Activated CD4-positive, alpha-beta memory T cell treated with anti-CD3 and anti-CD28 coated beads, Interleukin-2, amount 10 ng/mL, durations not matched to agents 7 days and 5 days (primary cell): ENCODE results near the gene MKI67. TPM values are rescaled to one million over a fixed set of nuclear protein-coding genes. Genes with fewer than 3 reads are reported as not detected.

Experiments
- CTCF ChIA-PET: fragments of 350-600 bp; sonication (Branson Sonifier 250); formaldehyde crosslinking; loops from one replicate; lab custom pipeline; 2021; ENCODE audit warnings: antibody characterized with exemption, inconsistent platforms; lab: Charles Lee
- POLR2A ChIA-PET: fragments of 350-600 bp; sonication (Branson Sonifier 250); formaldehyde crosslinking; loops from one replicate; lab custom pipeline; 2021; ENCODE audit warnings: antibody characterized with exemption; lab: Charles Lee
- DNase-seq: peaks from one replicate; pipeline ENCODE4 v3.0.0-alpha.2; 2020
- H3K27ac Mint-ChIP-seq: one replicate; pipeline ENCODE4 v1.8.0; 2021; ENCODE audit warnings: mild to moderate bottlenecking, mixed read lengths
- H3K27me3 Mint-ChIP-seq: one replicate; pipeline ENCODE4 v1.8.0; 2021; ENCODE audit warnings: mixed read lengths
- H3K36me3 Mint-ChIP-seq: one replicate; pipeline ENCODE4 v1.8.0; 2021; ENCODE audit warnings: low read depth, mixed read lengths
- H3K4me1 Mint-ChIP-seq: one replicate; pipeline ENCODE4 v1.8.0; 2021; ENCODE audit warnings: mixed read lengths
- H3K4me3 Mint-ChIP-seq: one replicate; pipeline ENCODE4 v1.8.0; 2021; ENCODE audit warnings: mild to moderate bottlenecking, mixed read lengths
- H3K9me3 Mint-ChIP-seq: one replicate; pipeline ENCODE4 v1.8.0; 2021; ENCODE audit warnings: mixed read lengths
- total RNA-seq, 2 experiments: library from RNA; stranded (reverse); gene quantifications; one replicate each; pipeline ENCODE4 v1.2.3, GENCODE V29; 2021

The MKI67 gene
- total RNA-seq, 2 experiments from 2014 or later = 253 to 272 TPM

- no peaks in the 10 kb centered on the region for H3K9me3 Mint-ChIP-seq
- POLR2A ChIA-PET = interaction anchor here (2.0 to 4.6 kb wide), 2 partner anchors 12 to 74 kb away, joined by 5 to 36 read pairs; partner anchors contain the start of gene MKI67
- no peak overlapping the region for H3K4me3 Mint-ChIP-seq
- no peak for DNase-seq
- H3K27me3 Mint-ChIP-seq = no peaks in the 10 kb centered on the region
- peaks cover 68% of the 10 kb centered on the region for H3K36me3 Mint-ChIP-seq
- peaks cover 54% of the 10 kb centered on the region for H3K4me1 Mint-ChIP-seq
- H3K27ac Mint-ChIP-seq = peak overlapping the region; percentile 4
- CTCF ChIA-PET = interaction anchor here (0.9 to 2.5 kb wide), 3 partner anchors 12 to 18 kb away, joined by 3 to 9 read pairs (median 4); no protein-coding TSS in a partner anchor
These were observed 74.7 kb downstream of the MKI67 start for GRCh38 chr10:128051548-128051947.

GRCh38 chr10:128050936-128051335, 75.3 kb downstream of the MKI67 start:
- H3K4me3 Mint-ChIP-seq = no peak overlapping the region
- peaks cover 59% of the 10 kb centered on the region for H3K4me1 Mint-ChIP-seq
- H3K27me3 Mint-ChIP-seq = no peaks in the 10 kb centered on the region
- no peaks in the 10 kb centered on the region for H3K9me3 Mint-ChIP-seq
- ChIA-PET CTCF (interaction anchor here (0.9 to 2.5 kb wide), 3 partner anchors 12 to 18 kb away, joined by 3 to 9 read pairs (median 4); no protein-coding TSS in a partner anchor), POLR2A (interaction anchor here (2.0 to 4.6 kb wide), 2 partner anchors 13 to 75 kb away, joined by 5 to 36 read pairs; partner anchors contain the start of gene MKI67)
- H3K27ac Mint-ChIP-seq = peak overlapping the region; percentile 54
- DNase-seq = no peak
- peaks cover 62% of the 10 kb centered on the region for H3K36me3 Mint-ChIP-seq

DNA sequence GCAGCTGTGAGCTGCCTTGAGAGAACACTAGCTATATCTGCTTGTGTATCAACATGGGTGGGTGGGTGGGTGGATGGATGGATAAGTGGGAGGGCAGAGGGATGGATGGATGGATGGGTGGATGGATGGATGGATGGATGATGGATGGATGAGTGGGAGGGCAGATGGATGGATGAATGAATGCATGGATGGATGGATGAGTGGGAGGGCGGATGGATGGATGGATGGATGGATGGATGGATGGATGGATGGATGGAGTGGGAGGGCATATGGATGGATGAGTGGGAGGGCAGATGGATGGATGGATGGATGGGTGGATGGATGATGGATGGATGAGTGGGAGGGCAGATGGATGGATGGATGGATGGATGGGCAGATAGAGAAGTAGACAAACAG, 76.1 kb downstream of the MKI67 start:
- CTCF ChIA-PET = interaction anchor here (1.5 kb wide), 1 partner anchor 15 kb away, joined by 3 read pairs; no protein-coding TSS in a partner anchor
- peaks cover 54% of the 10 kb centered on the region for H3K36me3 Mint-ChIP-seq
- no peaks in the 10 kb centered on the region for H3K27me3 Mint-ChIP-seq
- no peaks in the 10 kb centered on the region for H3K9me3 Mint-ChIP-seq
- peaks cover 63% of the 10 kb centered on the region for H3K4me1 Mint-ChIP-seq
- H3K4me3 Mint-ChIP-seq = no peak overlapping the region
- peak overlapping the region; percentile 54 for H3K27ac Mint-ChIP-seq
- POLR2A ChIA-PET = interaction anchor here (2.0 to 4.6 kb wide), 3 partner anchors 8 to 76 kb away, joined by 5 to 38 read pairs (median 36); partner anchors contain the start of gene MKI67
- no peak for DNase-seq

GRCh38 chr10:128049226-128050120, 76.8 kb downstream of the MKI67 start:
- Mint-ChIP-seq H3K4me1 (peaks cover 66% of the 10 kb centered on the region), H3K4me3 (peak overlapping the region; percentile 93), H3K36me3 (peaks cover 50% of the 10 kb centered on the region), H3K27ac (peak overlapping the region; percentile 100), H3K9me3 (no peaks in the 10 kb centered on the region), H3K27me3 (no peaks in the 10 kb centered on the region)
- ChIA-PET CTCF (interaction anchor here (1.0 to 3.3 kb wide), 9 partner anchors 8 to 102 kb away, joined by 3 to 54 read pairs (median 4); no protein-coding TSS in a partner anchor), POLR2A (interaction anchor here (1.0 to 4.6 kb wide), 10 partner anchors 9 to 169 kb away, joined by 3 to 167 read pairs (median 8); partner anchors contain the start of gene MKI67)
- no peak for DNase-seq

GRCh38 chr10:128048819-128049210, 77.4 kb downstream of the MKI67 start:
- H3K27me3 Mint-ChIP-seq = no peaks in the 10 kb centered on the region
- ChIA-PET CTCF (interaction anchor here (1.0 to 3.3 kb wide), 10 partner anchors 8 to 102 kb away, joined by 3 to 54 read pairs (median 6); no protein-coding TSS in a partner anchor), POLR2A (interaction anchor here (1.0 to 4.1 kb wide), 13 partner anchors 9 to 169 kb away, joined by 3 to 167 read pairs (median 11); partner anchors contain the start of genes MKI67 and PTPRE)
- DNase-seq = no peak
- H3K4me3 Mint-ChIP-seq = peak overlapping the region; percentile 93
- peaks cover 66% of the 10 kb centered on the region for H3K4me1 Mint-ChIP-seq
- peak overlapping the region; percentile 100 for H3K27ac Mint-ChIP-seq
- H3K36me3 Mint-ChIP-seq = peaks cover 46% of the 10 kb centered on the region
- H3K9me3 Mint-ChIP-seq = no peaks in the 10 kb centered on the region

DNA sequence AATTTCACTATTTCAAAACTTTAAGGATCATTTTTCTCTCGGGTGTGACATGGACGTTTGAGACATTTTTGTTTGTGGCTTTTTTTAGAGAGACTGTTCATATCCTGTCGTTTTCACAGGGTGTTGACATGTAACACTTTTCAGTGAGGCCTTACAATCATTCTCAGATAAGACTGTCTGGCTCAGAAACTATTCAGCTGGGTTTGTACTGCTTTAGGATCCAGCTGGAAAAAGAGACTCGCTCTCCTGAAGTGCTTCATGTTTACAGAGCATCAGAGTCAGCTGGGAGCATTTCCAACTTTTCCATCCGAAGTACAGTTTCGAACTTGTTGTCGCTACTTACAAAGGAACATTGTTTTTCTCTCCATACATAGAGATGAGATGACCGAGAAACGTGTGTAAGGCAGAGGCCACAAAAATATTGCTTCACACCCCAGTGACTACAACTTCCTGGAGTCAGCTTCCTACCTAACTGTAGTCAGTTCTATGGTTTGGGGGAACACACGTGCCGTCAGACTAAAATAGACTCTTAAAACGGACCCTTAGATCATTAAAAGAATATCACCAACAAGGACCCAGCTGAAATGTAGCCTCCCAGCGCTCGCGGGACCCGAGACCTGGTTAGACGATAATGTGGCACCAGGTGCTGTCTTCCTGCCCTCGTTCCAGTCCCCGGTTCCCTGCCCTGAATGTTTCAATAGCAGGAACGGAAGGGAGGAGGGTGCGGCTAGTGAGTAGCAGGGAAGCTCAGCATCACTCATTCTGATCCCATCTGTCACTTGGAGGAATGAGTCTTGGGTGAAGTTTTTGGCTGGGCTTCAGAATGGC, 78.0 kb downstream of the MKI67 start:
- Mint-ChIP-seq H3K27ac (peak overlapping the region; percentile 100), H3K4me1 (peaks cover 66% of the 10 kb centered on the region), H3K4me3 (peak overlapping the region; percentile 93), H3K9me3 (no peaks in the 10 kb centered on the region), H3K36me3 (peaks cover 44% of the 10 kb centered on the region), H3K27me3 (no peaks in the 10 kb centered on the region)
- ChIA-PET POLR2A (interaction anchor here (1.0 to 4.1 kb wide), 15 partner anchors 10 to 168 kb away, joined by 3 to 167 read pairs (median 5); partner anchors contain the start of genes MKI67 and PTPRE), CTCF (interaction anchor here (1.0 to 3.3 kb wide), 15 partner anchors 8 to 129 kb away, joined by 3 to 54 read pairs (median 4); no protein-coding TSS in a partner anchor)
- DNase-seq = peak; percentile 49

DNA sequence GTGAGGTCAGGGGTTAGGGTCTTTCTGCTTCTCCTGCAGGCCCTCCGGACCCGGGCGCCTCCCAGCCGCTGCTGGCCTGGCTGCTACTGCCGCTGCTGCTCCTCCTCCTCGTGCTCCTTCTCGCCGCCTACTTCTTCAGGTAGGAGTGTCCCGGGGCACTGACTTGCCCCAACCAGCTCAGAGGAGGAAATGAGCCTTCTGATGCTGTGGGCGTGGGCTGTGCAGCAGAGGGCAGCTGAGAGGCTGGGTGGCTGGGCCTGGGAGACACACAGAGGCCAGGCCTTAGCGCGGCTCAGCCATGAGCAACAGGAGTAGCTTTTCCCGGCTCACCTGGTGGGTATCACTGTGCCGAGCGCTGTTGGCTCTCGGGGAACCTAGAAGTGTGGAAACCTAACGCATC, 78.9 kb downstream of the MKI67 start:
- Mint-ChIP-seq H3K27ac (peak overlapping the region; percentile 100), H3K9me3 (no peaks in the 10 kb centered on the region), H3K4me3 (peak overlapping the region; percentile 93), H3K4me1 (peaks cover 63% of the 10 kb centered on the region), H3K36me3 (peaks cover 38% of the 10 kb centered on the region), H3K27me3 (no peaks in the 10 kb centered on the region)
- ChIA-PET POLR2A (interaction anchor here (0.7 to 4.1 kb wide), 14 partner anchors 11 to 173 kb away, joined by 3 to 167 read pairs (median 8); partner anchors contain the start of genes MKI67 and PTPRE), CTCF (interaction anchor here (1.0 to 3.3 kb wide), 10 partner anchors 9 to 130 kb away, joined by 3 to 54 read pairs (median 8); no protein-coding TSS in a partner anchor)
- peak; percentile 89 for DNase-seq

- peaks cover 62% of the 10 kb centered on the region for H3K4me1 Mint-ChIP-seq
- H3K4me3 Mint-ChIP-seq = peak overlapping the region; percentile 93
- CTCF ChIA-PET = interaction anchor here (1.0 to 3.3 kb wide), 9 partner anchors 10 to 37 kb away, joined by 3 to 54 read pairs (median 8); no protein-coding TSS in a partner anchor
- POLR2A ChIA-PET = interaction anchor here (0.7 to 4.1 kb wide), 11 partner anchors 11 to 173 kb away, joined by 3 to 167 read pairs (median 11); partner anchors contain the start of gene MKI67
- H3K9me3 Mint-ChIP-seq = no peaks in the 10 kb centered on the region
- peaks cover 34% of the 10 kb centered on the region for H3K36me3 Mint-ChIP-seq
- no peak for DNase-seq
- peak overlapping the region; percentile 100 for H3K27ac Mint-ChIP-seq
- no peaks in the 10 kb centered on the region for H3K27me3 Mint-ChIP-seq
These were observed 79.3 kb downstream of the MKI67 start for GRCh38 chr10:128046953-128047290.

Other genes with a start within 250 kb of the MKI67 start
- not detected for gene CLRN3, start 233.5 kb downstream of the MKI67 start, total RNA-seq
- gene PTPRE, start 219.3 kb downstream of the MKI67 start, total RNA-seq = 10 to 100 TPM; 29.2 to 30.6 TPM